ENCODE results near the gene LRRTM4. TPM values are rescaled to one million over a fixed set of nuclear protein-coding genes. Genes with fewer than 3 reads are reported as not detected.

LRRTM4 gene
- total and polyA plus RNA-seq, 2 donors (not counting 1 experiment from before 2014, with no cell fraction given) = 0.05 TPM; not detected in 1

DNA sequence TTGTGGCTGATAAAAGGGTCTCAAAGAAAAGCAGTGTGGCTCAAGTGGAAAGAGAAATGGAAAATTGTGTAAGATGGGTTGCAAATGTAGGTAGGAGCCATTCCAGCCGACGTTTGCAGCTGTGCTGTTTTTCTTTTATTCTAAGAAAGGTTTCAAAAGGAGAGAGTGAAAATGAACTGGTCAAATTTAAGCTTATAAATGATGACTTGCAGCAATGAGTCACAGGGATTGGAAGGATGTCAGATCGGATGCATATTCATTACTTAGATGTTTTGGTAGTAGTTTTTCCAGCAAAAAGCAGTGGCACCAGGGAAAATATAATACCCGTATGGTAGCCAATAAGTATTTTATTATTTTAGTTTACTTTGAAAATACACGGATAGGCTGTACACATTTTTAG, 79.1 kb downstream of the LRRTM4 start:
- no peak overlapping the region for H3K4me3 ChIP-seq (replicated peaks in 1 of 4; ENCODE audit: control extremely low read depth in 1 of 4, insufficient read depth in 1 of 4, low read depth in 3 of 4, low read length in 4 of 4)
- no peaks in the 10 kb centered on the region for H3K9me3 ChIP-seq (ENCODE audit: control insufficient read depth, insufficient read depth, low read depth, low read length)
- no peak overlapping the region for H3K4me2 ChIP-seq (ENCODE audit: extremely low read depth, insufficient read depth, low read length)
- no peaks in the 10 kb centered on the region for H3K79me2 ChIP-seq (ENCODE audit: control insufficient read depth, insufficient read depth, low read length)
- no peak overlapping the region for H3K27ac ChIP-seq (ENCODE audit: insufficient read depth, low read length)
- no peak overlapping the region for H2AFZ ChIP-seq (ENCODE audit: low read length)
- H3K36me3 ChIP-seq (ENCODE audit: control insufficient read depth, insufficient read depth, low read length) = no peaks in the 10 kb centered on the region
- no peaks in the 10 kb centered on the region for H4K20me1 ChIP-seq (ENCODE audit: control insufficient read depth, extremely low read depth, insufficient read depth, low read length)
- no peak overlapping the region for H3K9ac ChIP-seq (ENCODE audit: insufficient read depth, low read length)
- TF ChIP-seq EZH2 (IDR thresholded peaks at IDR 0.05; ENCODE audit: low read length, missing control alignments) = no peak
- TF ChIP-seq, protein P1, sequence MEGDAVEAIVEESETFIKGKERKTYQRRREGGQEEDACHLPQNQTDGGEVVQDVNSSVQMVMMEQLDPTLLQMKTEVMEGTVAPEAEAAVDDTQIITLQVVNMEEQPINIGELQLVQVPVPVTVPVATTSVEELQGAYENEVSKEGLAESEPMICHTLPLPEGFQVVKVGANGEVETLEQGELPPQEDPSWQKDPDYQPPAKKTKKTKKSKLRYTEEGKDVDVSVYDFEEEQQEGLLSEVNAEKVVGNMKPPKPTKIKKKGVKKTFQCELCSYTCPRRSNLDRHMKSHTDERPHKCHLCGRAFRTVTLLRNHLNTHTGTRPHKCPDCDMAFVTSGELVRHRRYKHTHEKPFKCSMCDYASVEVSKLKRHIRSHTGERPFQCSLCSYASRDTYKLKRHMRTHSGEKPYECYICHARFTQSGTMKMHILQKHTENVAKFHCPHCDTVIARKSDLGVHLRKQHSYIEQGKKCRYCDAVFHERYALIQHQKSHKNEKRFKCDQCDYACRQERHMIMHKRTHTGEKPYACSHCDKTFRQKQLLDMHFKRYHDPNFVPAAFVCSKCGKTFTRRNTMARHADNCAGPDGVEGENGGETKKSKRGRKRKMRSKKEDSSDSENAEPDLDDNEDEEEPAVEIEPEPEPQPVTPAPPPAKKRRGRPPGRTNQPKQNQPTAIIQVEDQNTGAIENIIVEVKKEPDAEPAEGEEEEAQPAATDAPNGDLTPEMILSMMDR (conservative IDR thresholded peaks at IDR 0.05 in 1 of 2, IDR thresholded peaks at IDR 0.05 in 1 of 2; ENCODE audit: low read depth in 1 of 2, low read length in 2 of 2) = no peak
- H3K4me1 ChIP-seq (ENCODE audit: control insufficient read depth, extremely low read depth, insufficient read depth, low read length) = no peaks in the 10 kb centered on the region
- DNase-seq (ENCODE audit: low read depth in 2 of 2) = peak; percentile 23 to 46
- no peaks in the 10 kb centered on the region for H3K27me3 ChIP-seq (ENCODE audit: control insufficient read depth, insufficient read depth, low read length)

DNA sequence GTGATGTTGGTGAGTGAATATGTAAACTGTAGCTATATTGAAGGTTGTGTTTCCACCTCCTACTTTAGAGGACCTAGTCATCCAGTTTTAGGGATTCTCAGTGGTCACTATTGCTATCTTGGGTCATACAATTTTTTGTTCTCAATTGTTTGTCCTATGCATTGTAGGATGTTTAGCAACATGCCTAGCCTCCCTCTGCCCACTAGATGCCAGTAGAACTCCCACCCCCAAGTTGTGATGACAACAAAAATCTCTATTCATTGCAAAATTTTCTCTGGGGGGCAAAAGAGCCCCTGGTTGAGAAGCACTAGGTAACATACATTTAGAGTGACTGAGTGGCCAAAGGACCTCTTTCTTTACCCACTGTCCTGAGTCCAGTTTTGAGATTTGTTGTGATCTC, 87.3 kb downstream of the LRRTM4 start:
- H3K9me3 ChIP-seq (ENCODE audit: control insufficient read depth, insufficient read depth, low read depth, low read length) = no peaks in the 10 kb centered on the region
- H2AFZ ChIP-seq (ENCODE audit: low read length) = no peak overlapping the region
- H3K4me1 ChIP-seq (ENCODE audit: control insufficient read depth, extremely low read depth, insufficient read depth, low read length) = no peaks in the 10 kb centered on the region
- H3K4me3 ChIP-seq (replicated peaks in 1 of 4; ENCODE audit: control extremely low read depth in 1 of 4, insufficient read depth in 1 of 4, low read depth in 3 of 4, low read length in 4 of 4) = no peak overlapping the region
- no peak overlapping the region for H3K4me2 ChIP-seq (ENCODE audit: extremely low read depth, insufficient read depth, low read length)
- H3K27me3 ChIP-seq (ENCODE audit: control insufficient read depth, insufficient read depth, low read length) = no peaks in the 10 kb centered on the region
- no peaks in the 10 kb centered on the region for H4K20me1 ChIP-seq (ENCODE audit: control insufficient read depth, extremely low read depth, insufficient read depth, low read length)
- no peak for TF ChIP-seq EZH2 (IDR thresholded peaks at IDR 0.05; ENCODE audit: low read length, missing control alignments)
- TF ChIP-seq, protein P1 (conservative IDR thresholded peaks at IDR 0.05 in 1 of 2, IDR thresholded peaks at IDR 0.05 in 1 of 2; ENCODE audit: low read depth in 1 of 2, low read length in 2 of 2) = peak in 1 of 2 donors; percentile 4
- no peaks in the 10 kb centered on the region for H3K79me2 ChIP-seq (ENCODE audit: control insufficient read depth, insufficient read depth, low read length)
- no peaks in the 10 kb centered on the region for H3K36me3 ChIP-seq (ENCODE audit: control insufficient read depth, insufficient read depth, low read length)
- H3K9ac ChIP-seq (ENCODE audit: insufficient read depth, low read length) = no peak overlapping the region
- no peak for DNase-seq (ENCODE audit: low read depth in 2 of 2)
- H3K27ac ChIP-seq (ENCODE audit: insufficient read depth, low read length) = no peak overlapping the region

DNA sequence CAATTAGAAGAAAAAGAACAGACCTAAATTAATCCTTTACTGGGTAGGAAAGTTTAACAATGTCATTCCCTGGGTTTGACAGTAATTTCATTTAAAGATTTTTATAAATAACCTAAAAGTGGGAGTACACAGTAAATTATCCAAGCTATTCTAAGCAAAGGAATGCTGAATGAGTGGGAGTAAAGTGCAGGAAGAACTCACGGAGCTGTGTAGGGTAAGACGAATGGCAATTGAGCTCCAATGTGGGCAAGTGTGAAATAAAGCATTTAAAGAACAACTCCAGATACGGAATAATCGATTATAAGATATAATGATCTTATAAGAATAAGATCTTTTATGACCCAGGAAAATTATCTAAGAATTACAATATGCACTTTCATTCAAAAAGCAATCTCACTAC, 93.2 kb downstream of the LRRTM4 start:
- Histone ChIP-seq H3K27me3 (ENCODE audit: control insufficient read depth, insufficient read depth, low read length) (no peaks in the 10 kb centered on the region), H3K36me3 (ENCODE audit: control insufficient read depth, insufficient read depth, low read length) (no peaks in the 10 kb centered on the region), H3K9ac (ENCODE audit: insufficient read depth, low read length) (no peak overlapping the region), H3K9me3 (ENCODE audit: control insufficient read depth, insufficient read depth, low read depth, low read length) (no peaks in the 10 kb centered on the region), H3K27ac (ENCODE audit: insufficient read depth, low read length) (no peak overlapping the region), H3K79me2 (ENCODE audit: control insufficient read depth, insufficient read depth, low read length) (no peaks in the 10 kb centered on the region), H3K4me3 (replicated peaks in 1 of 4; ENCODE audit: control extremely low read depth in 1 of 4, insufficient read depth in 1 of 4, low read depth in 3 of 4, low read length in 4 of 4) (no peak overlapping the region), H4K20me1 (ENCODE audit: control insufficient read depth, extremely low read depth, insufficient read depth, low read length) (no peaks in the 10 kb centered on the region), H3K4me2 (ENCODE audit: extremely low read depth, insufficient read depth, low read length) (no peak overlapping the region), H3K4me1 (ENCODE audit: control insufficient read depth, extremely low read depth, insufficient read depth, low read length) (no peaks in the 10 kb centered on the region), H2AFZ (ENCODE audit: low read length) (no peak overlapping the region)
- no peak for TF ChIP-seq EZH2 (IDR thresholded peaks at IDR 0.05; ENCODE audit: low read length, missing control alignments)
- TF ChIP-seq, protein P1 (conservative IDR thresholded peaks at IDR 0.05 in 1 of 2, IDR thresholded peaks at IDR 0.05 in 1 of 2; ENCODE audit: low read depth in 1 of 2, low read length in 2 of 2) = no peak
- DNase-seq (ENCODE audit: low read depth in 2 of 2) = no peak
